Endothelial cell (in vitro differentiated cells): Measurements from ENCODE around the gene PEPD. TPM values are rescaled to one million over a fixed set of nuclear protein-coding genes. Genes with fewer than 3 reads are reported as not detected.
"Not testable (repeated sequence)": the region's sequence is repeated elsewhere in the genome, so short reads cannot be mapped to it uniquely, and the experiment has no call there.

Experiments used
- DNase-seq: peaks from one replicate; pipeline ENCODE4 v3.0.0; 2021; ENCODE audit warnings: low spot score
- H3K27ac Mint-ChIP-seq: one replicate; pipeline ENCODE4 v1.8.0; 2021; ENCODE audit warnings: mixed read lengths, inconsistent platforms; ENCODE audit not compliant: unreplicated experiment
- H3K27me3 Mint-ChIP-seq: one replicate; pipeline ENCODE4 v1.8.0; 2021; ENCODE audit warnings: mild to moderate bottlenecking, moderate library complexity, mixed read lengths, inconsistent platforms; ENCODE audit not compliant: unreplicated experiment
- H3K36me3 Mint-ChIP-seq: one replicate; pipeline ENCODE4 v1.8.0; 2021; ENCODE audit warnings: mild to moderate bottlenecking, low read depth, mixed read lengths, inconsistent platforms; ENCODE audit not compliant: unreplicated experiment
- H3K4me1 Mint-ChIP-seq: one replicate; pipeline ENCODE4 v1.8.0; 2021; ENCODE audit warnings: mild to moderate bottlenecking, mixed read lengths, inconsistent platforms; ENCODE audit not compliant: unreplicated experiment
- H3K4me3 Mint-ChIP-seq: one replicate; pipeline ENCODE4 v1.8.0; 2021; ENCODE audit warnings: mild to moderate bottlenecking, mixed read lengths, inconsistent platforms; ENCODE audit not compliant: unreplicated experiment
- H3K9me3 Mint-ChIP-seq: one replicate; pipeline ENCODE4 v1.8.0; 2021; ENCODE audit warnings: mixed read lengths, inconsistent platforms; ENCODE audit not compliant: unreplicated experiment
- total RNA-seq: library from RNA; stranded (reverse); fragmentation: NEBNext Ultra II Directional; extraction: Animal tissue kit (Norgen Biotek cat#: 25700); gene quantifications from one replicate; pipeline ENCODE4 v1.2.1, GENCODE V29; 2021; ENCODE audit not compliant: unreplicated experiment
- TF ChIP-seq, protein P1 (sequence below): fragments of 200-600 bp; sonication (generic); IDR thresholded peaks from one replicate; pipeline ENCODE4 v1.5.0; 2021; ENCODE audit warnings: antibody characterized with exemption; ENCODE audit not compliant: unreplicated experiment

PEPD gene
- total RNA-seq, 1 donor from 2014 or later: 40.5 TPM

DNA sequence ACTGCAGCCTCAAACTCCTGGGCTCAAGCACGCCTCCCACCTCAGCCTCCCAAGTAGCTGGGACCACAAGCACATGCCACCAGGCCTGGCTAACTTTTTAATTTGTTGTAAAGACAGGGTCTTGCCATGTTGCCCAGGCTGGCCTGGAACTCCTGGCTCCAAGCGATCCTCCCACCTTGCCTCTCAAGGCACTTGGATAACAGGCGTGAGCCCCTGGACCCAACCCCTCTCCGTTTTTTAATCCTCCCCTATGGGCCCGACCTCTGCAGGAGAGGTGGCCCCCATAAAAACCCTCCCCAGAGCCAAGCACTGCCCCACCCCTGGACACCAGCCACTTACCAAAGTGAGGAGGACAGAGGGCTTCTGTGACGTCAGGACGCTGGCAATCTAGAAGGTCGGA is 28.6 kb downstream of the PEPD start:
- DNase-seq: no peak
- Mint-ChIP-seq H3K4me1 (no peaks in the 10 kb centered on the region), H3K27ac (no peak overlapping the region), H3K9me3 (no peaks in the 10 kb centered on the region), H3K27me3 (no peaks in the 10 kb centered on the region), H3K36me3 (peaks cover 4% of the 10 kb centered on the region), H3K4me3 (no peak overlapping the region)
- TF ChIP-seq, protein P1, sequence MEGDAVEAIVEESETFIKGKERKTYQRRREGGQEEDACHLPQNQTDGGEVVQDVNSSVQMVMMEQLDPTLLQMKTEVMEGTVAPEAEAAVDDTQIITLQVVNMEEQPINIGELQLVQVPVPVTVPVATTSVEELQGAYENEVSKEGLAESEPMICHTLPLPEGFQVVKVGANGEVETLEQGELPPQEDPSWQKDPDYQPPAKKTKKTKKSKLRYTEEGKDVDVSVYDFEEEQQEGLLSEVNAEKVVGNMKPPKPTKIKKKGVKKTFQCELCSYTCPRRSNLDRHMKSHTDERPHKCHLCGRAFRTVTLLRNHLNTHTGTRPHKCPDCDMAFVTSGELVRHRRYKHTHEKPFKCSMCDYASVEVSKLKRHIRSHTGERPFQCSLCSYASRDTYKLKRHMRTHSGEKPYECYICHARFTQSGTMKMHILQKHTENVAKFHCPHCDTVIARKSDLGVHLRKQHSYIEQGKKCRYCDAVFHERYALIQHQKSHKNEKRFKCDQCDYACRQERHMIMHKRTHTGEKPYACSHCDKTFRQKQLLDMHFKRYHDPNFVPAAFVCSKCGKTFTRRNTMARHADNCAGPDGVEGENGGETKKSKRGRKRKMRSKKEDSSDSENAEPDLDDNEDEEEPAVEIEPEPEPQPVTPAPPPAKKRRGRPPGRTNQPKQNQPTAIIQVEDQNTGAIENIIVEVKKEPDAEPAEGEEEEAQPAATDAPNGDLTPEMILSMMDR: no peak

DNA sequence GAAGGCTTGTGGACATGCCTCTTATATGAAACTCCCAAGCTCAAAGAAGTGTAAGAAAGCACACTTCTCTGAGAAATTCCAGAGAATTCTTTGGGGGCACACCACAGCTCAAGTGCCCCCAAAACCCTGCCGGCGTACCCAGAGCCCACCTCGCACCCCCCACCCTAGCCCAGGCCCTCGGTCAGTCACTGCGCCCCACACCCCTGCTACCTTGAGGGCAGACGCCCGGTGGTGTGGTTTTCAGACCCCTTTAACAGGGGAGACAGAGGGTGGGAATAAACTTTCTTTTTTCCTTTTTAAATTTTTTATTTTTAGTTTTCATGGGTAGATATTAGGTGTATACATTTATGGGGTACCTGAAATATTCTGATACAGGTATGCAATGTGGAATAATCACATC is 29.5 kb downstream of the PEPD start:
- Mint-ChIP-seq H3K4me1 (no peaks in the 10 kb centered on the region), H3K36me3 (peaks cover 4% of the 10 kb centered on the region), H3K27me3 (no peaks in the 10 kb centered on the region), H3K27ac (no peak overlapping the region), H3K9me3 (no peaks in the 10 kb centered on the region), H3K4me3 (no peak overlapping the region)
- DNase-seq: no peak
- TF ChIP-seq, protein P1: no peak

DNA sequence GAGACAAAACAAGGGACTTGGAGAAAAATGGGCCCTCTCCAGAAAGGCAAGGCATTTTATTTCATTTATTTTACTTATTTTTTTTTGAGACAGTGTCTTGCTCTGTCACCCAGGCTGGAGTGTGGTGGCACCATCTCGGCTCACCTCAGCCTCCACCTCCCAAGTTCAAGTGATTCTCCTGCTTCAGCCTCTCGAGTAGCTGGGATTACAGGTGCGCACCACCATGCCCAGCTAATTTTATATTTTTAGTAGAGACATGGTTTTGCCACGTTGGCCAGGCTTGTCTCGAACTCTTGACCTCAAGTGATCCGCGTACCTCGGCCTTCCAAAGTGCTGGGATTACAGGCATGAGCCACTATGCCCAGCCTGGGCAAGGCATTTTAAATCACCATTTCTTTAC is 31.0 kb downstream of the PEPD start:
- not testable (repeated sequence) for H3K9me3 Mint-ChIP-seq, H3K27ac Mint-ChIP-seq, H3K27me3 Mint-ChIP-seq, H3K36me3 Mint-ChIP-seq, H3K4me1 Mint-ChIP-seq, DNase-seq, H3K4me3 Mint-ChIP-seq

DNA sequence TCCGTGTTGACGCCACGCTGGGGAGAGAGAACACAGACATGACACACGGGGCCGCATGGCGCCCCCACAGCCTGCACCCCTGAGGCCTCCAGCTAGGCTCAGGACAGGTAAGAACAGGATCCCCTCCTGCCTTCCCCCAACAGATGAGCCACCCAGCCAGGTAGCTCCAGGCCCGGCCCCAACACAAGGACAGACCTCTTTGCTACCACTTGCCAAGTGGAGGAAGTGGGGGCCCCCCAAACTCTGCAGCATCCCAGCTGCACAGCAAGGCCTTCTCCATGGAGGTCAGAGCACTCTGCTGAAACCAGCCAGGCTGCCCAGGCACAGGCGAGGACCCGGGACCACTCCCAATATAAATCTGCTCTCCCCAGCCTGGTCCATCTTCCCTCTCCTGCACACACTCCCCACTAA is 31.5 kb downstream of the PEPD start:
- peaks cover 4% of the 10 kb centered on the region for H3K36me3 Mint-ChIP-seq
- DNase-seq: no peak
- TF ChIP-seq, protein P1: no peak
- H3K4me3 Mint-ChIP-seq: no peak overlapping the region
- peaks cover 7% of the 10 kb centered on the region for H3K4me1 Mint-ChIP-seq
- peaks cover 3% of the 10 kb centered on the region for H3K27me3 Mint-ChIP-seq
- H3K9me3 Mint-ChIP-seq: no peaks in the 10 kb centered on the region
- H3K27ac Mint-ChIP-seq: no peak overlapping the region

DNA sequence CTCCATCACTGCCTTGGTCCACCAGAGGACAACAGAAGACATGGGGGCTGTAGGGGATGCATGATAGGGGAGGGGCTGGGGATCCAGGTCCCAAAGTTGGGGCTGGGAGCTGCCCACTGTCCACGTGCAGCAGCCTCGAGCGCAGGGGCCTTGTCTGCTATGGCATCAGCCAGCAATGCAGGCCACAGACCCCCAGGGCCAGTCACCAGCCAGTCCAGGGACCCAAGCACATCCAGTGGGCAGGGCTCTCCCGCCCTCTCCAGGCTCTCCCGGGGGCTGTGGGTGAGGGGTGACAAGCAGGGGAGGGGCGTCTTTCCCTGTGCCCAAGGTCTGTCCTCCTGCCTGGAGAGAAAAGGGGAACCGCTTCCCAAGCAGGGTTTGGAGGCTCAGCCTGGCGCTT is 32.8 kb downstream of the PEPD start:
- H3K27me3 Mint-ChIP-seq: peaks cover 3% of the 10 kb centered on the region

More for the DNA sequence above, 32.8 kb downstream of the PEPD start:
- TF ChIP-seq, protein P1: no peak
- no peak for DNase-seq
- Mint-ChIP-seq H3K36me3 (no peaks in the 10 kb centered on the region), H3K4me1 (peaks cover 7% of the 10 kb centered on the region), H3K27ac (no peak overlapping the region), H3K4me3 (no peak overlapping the region), H3K9me3 (no peaks in the 10 kb centered on the region)
